NOMO-1 (cell line): ENCODE results near the gene NRSN2.
"Not testable (repeated sequence)": the region's sequence is repeated elsewhere in the genome, so short reads cannot be mapped to it uniquely, and the experiment has no call there.

Experiments used
- DNase-seq, 2 experiments: peaks; one replicate each; lab custom pipeline; 2025; ENCODE audit not compliant: unreplicated experiment in 2 of 2; lab: John Stamatoyannopoulos, UW

NRSN2 gene

GRCh38 chr20:371755-372542 lies 25.0 kb downstream of the NRSN2 start:
- DNase-seq = peak; percentile 40 to 52

- not testable (repeated sequence) for DNase-seq
These were observed 25.7 kb downstream of the NRSN2 start for GRCh38 chr20:372543-373082.

- peak; percentile 19 to 35 for DNase-seq
These were observed 26.4 kb downstream of the NRSN2 start for GRCh38 chr20:373171-373890.

GRCh38 chr20:375265-375889 lies 28.5 kb downstream of the NRSN2 start:
- no peak for DNase-seq

GRCh38 chr20:376089-376488 lies 29.2 kb downstream of the NRSN2 start:
- DNase-seq = no peak

- no peak for DNase-seq
These were observed 29.8 kb downstream of the NRSN2 start for GRCh38 chr20:376750-377149.

GRCh38 chr20:377578-377977 lies 30.7 kb downstream of the NRSN2 start:
- DNase-seq = not testable (repeated sequence)

GRCh38 chr20:378961-379336 lies 32.0 kb downstream of the NRSN2 start:
- DNase-seq = no peak

- DNase-seq = no peak
These were observed 34.1 kb downstream of the NRSN2 start for GRCh38 chr20:380763-381580.

- peak; percentile 68 to 77 for DNase-seq
These were observed 34.8 kb downstream of the NRSN2 start for GRCh38 chr20:381581-382290.

GRCh38 chr20:382291-383115 lies 35.6 kb downstream of the NRSN2 start:
- DNase-seq = no peak

GRCh38 chr20:383889-384288 lies 37.0 kb downstream of the NRSN2 start:
- no peak for DNase-seq

GRCh38 chr20:384723-385122 lies 37.8 kb downstream of the NRSN2 start:
- no peak for DNase-seq

- no peak for DNase-seq
These were observed 38.5 kb downstream of the NRSN2 start for GRCh38 chr20:385448-385847.

- not testable (repeated sequence) for DNase-seq
These were observed 39.7 kb downstream of the NRSN2 start for GRCh38 chr20:386634-387033.

GRCh38 chr20:387520-387919 lies 40.6 kb downstream of the NRSN2 start:
- no peak for DNase-seq

- DNase-seq = no peak
These were observed 41.4 kb downstream of the NRSN2 start for GRCh38 chr20:388034-388994.

GRCh38 chr20:389220-389619 lies 42.3 kb downstream of the NRSN2 start:
- no peak for DNase-seq
